Stomach smooth muscle (tissue), 2 donors: ENCODE results near the gene SLC16A14.
"Not testable (repeated sequence)": the region's sequence is repeated elsewhere in the genome, so short reads cannot be mapped to it uniquely, and the experiment has no call there.

Source experiments
- H3K27ac ChIP-seq: one replicate; pipeline ENCODE4 v1.7.0; 2013; ENCODE audit warnings: mild to moderate bottlenecking, low read length, inconsistent platforms
- H3K27me3 ChIP-seq, 2 donors: one replicate each; pipeline ENCODE4 v1.7.0; 2013; ENCODE audit warnings: low read length in 2 of 2; ENCODE audit not compliant: insufficient read depth in 2 of 2, control insufficient read depth in 1 of 2
- H3K36me3 ChIP-seq, 2 donors: one replicate each; pipeline ENCODE4 v1.7.0; 2013; ENCODE audit warnings: low read length in 2 of 2; ENCODE audit not compliant: control insufficient read depth in 2 of 2, insufficient read depth in 2 of 2
- H3K4me1 ChIP-seq: one replicate; pipeline ENCODE4 v1.7.0; 2013; ENCODE audit warnings: low read length; ENCODE audit not compliant: control insufficient read depth, insufficient read depth
- H3K4me3 ChIP-seq, 2 donors: one replicate each; pipeline ENCODE4 v1.7.0; 2013; ENCODE audit warnings: low read length in 2 of 2
- H3K9ac ChIP-seq, 2 donors: one replicate each; pipeline ENCODE4 v1.7.0; 2013; ENCODE audit warnings: low read length in 2 of 2, mild to moderate bottlenecking in 1 of 2
- H3K9me3 ChIP-seq, 2 donors: one replicate each; pipeline ENCODE4 v1.7.0; 2013; ENCODE audit warnings: low read length in 2 of 2; ENCODE audit not compliant: control insufficient read depth in 2 of 2
- donor health status: healthy.
- donor health status: Pancreatic carcinoma.

SLC16A14 gene, protein sequence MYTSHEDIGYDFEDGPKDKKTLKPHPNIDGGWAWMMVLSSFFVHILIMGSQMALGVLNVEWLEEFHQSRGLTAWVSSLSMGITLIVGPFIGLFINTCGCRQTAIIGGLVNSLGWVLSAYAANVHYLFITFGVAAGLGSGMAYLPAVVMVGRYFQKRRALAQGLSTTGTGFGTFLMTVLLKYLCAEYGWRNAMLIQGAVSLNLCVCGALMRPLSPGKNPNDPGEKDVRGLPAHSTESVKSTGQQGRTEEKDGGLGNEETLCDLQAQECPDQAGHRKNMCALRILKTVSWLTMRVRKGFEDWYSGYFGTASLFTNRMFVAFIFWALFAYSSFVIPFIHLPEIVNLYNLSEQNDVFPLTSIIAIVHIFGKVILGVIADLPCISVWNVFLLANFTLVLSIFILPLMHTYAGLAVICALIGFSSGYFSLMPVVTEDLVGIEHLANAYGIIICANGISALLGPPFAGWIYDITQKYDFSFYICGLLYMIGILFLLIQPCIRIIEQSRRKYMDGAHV

GRCh38 chr2:230068651-230069055 is at the start of gene SLC16A14:
SLC16A14 (minus strand) TSS chr2:230068924; CDS start chr2:230059352, 9,572 bp downstream.
- H3K27ac ChIP-seq, result peak within 1 kb of the TSS; percentile 53
- H3K9me3 ChIP-seq, result no peaks in the 10 kb centered on the region
- peak within 1 kb of the TSS; percentile 59 to 74 for H3K9ac ChIP-seq
- peak within 1 kb of the TSS; percentile 81 to 94 for H3K4me3 ChIP-seq
- H3K4me1 ChIP-seq, result peaks cover 13% of the 10 kb centered on the region
- no peaks in the 10 kb centered on the region for H3K27me3 ChIP-seq
- no peaks in the 10 kb centered on the region for H3K36me3 ChIP-seq

DNA sequence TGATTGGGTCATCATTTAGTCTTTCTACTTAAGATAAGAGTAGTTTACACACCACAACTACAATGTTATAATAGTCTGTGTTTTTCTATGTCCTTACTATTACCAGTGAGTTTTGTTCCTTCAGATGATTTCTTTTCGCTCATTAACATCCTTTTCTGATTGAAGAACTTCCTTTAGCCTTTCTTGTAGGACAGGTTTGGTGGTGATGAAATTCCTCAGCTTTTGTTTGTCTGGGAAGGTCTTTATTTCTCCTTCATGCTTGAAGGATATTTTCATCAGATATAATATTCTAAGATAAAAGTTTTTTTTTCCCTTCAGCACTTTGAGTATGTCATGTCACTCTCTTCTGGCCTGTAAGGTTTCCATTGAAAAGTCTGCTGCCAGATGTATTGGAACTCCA is 38.0 kb upstream of the SLC16A14 start:
- H3K4me3 ChIP-seq, result no peak overlapping the region
- peaks cover 0 to 3% of the 10 kb centered on the region in 2 donors for H3K9me3 ChIP-seq
- H3K27ac ChIP-seq, result no peak overlapping the region
- H3K27me3 ChIP-seq, result no peaks in the 10 kb centered on the region
- H3K4me1 ChIP-seq, result no peaks in the 10 kb centered on the region
- no peak overlapping the region for H3K9ac ChIP-seq
- no peaks in the 10 kb centered on the region for H3K36me3 ChIP-seq

- H3K36me3 ChIP-seq, H3K4me1 ChIP-seq, H3K9me3 ChIP-seq, H3K27ac ChIP-seq, H3K4me3 ChIP-seq, H3K27me3 ChIP-seq, H3K9ac ChIP-seq: not testable (repeated sequence)
These were observed 33.2 kb upstream of the SLC16A14 start for GRCh38 chr2:230101967-230102366.

GRCh38 chr2:230097841-230098240 is 29.1 kb upstream of the SLC16A14 start:
- Histone ChIP-seq H3K27me3 (no peaks in the 10 kb centered on the region), H3K27ac (no peak overlapping the region), H3K36me3 (no peaks in the 10 kb centered on the region), H3K9ac (no peak overlapping the region), H3K9me3 (no peaks in the 10 kb centered on the region), H3K4me1 (no peaks in the 10 kb centered on the region), H3K4me3 (no peak overlapping the region)

DNA sequence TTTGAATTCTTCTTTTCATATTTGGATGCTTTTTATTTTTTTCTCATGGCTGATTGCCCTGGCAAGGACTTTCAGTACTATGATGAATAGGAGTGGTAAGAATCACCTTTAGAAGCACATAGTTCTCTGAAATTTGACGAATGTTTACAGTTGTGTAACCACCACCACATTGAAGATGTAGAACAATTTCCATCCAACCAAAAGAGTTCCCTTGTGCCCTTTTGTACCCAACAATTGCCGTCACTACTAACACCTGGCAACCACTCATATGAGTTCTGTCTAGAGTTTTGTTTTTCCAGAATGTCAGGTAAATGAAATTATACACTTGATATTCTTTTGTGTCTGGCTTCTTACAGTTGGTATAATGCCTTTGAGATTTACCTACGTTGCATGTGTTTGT is 28.7 kb upstream of the SLC16A14 start:
- Histone ChIP-seq H3K9ac (no peak overlapping the region), H3K36me3 (no peaks in the 10 kb centered on the region), H3K27ac (no peak overlapping the region), H3K4me3 (no peak overlapping the region), H3K4me1 (no peaks in the 10 kb centered on the region), H3K9me3 (no peaks in the 10 kb centered on the region), H3K27me3 (no peaks in the 10 kb centered on the region)

DNA sequence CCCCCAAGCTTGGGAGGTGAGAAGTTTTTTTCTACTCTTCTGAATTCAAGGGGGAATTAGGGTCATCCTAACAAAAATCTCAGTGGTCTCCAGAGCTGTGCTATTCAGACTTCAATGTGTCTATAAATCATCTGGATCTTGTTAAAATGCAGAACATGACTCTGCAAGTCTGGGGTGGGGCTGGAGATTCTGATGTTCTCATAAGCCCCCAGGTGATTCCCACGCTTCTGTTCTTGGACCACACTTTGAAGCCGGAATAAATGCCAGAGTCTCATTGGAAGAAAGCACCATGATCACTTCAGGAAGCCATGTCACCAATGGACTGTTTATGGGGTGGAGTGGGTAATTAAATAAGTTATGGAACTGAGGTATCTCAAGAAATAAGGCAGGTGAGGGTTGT is 22.2 kb upstream of the SLC16A14 start:
- Histone ChIP-seq H3K9ac (no peak overlapping the region), H3K9me3 (peaks cover 0 to 3% of the 10 kb centered on the region in 2 donors), H3K36me3 (no peaks in the 10 kb centered on the region), H3K4me3 (no peak overlapping the region), H3K27ac (no peak overlapping the region), H3K4me1 (no peaks in the 10 kb centered on the region), H3K27me3 (no peaks in the 10 kb centered on the region)

DNA sequence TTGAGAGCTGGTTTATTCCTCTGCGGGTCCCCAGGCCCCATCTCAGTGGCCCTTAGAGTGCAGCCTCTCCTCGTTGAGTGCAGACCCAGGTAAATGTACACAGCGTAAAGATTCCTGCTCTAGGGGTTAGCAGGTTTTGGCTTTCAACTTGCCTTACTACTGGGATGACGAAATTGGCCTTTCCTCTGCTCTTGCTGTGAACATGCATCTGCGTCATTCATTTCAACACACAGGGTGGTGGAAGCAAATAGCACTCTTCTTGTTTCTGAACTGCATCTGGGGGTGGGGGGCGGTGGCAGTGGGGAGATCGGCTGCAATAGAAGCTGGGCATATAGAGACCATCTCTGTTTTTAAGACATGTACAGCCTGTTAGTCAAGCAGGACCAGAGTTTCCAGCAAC is 16.5 kb upstream of the SLC16A14 start:
- no peak overlapping the region for H3K27ac ChIP-seq
- H3K4me1 ChIP-seq, result no peaks in the 10 kb centered on the region
- no peaks in the 10 kb centered on the region for H3K9me3 ChIP-seq
- no peaks in the 10 kb centered on the region for H3K36me3 ChIP-seq
- H3K27me3 ChIP-seq, result no peaks in the 10 kb centered on the region
- no peak overlapping the region for H3K4me3 ChIP-seq
- H3K9ac ChIP-seq, result no peak overlapping the region

DNA sequence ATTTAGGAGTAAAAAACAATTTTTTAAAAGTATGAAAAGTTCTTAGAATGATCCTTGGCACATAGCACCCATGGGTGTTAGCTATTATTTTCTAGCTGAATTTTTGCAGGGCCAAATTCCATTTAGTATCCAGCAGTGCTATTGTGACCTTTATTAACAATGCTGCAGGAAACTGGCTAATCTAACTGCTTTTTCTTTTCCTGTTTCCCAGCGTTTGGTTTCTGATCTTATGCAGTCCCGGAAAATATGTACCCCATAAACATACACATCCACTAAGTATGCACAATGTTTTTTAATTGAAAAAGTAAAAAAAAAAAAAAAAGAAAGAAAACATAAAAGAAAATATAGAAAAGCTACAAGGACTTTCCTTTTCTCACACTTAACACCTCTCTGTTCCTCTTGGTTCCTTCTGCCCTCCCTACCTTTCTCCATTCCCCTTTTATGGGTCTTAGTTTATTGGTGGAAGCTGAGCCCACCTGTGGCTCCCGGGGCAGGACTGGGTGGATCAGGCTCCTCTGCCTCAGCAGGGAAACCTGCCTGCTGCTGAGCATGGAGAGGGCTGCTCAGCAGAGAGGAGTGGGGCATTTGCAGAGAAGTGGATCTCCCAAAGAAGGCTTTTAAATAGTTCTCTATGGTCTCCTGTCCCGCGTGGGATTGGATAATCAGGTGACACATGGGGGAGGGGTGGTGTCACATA is 9.3 kb upstream of the SLC16A14 start:
- Histone ChIP-seq H3K4me3 (no peak overlapping the region), H3K27ac (no peak overlapping the region), H3K9ac (no peak overlapping the region)

DNA sequence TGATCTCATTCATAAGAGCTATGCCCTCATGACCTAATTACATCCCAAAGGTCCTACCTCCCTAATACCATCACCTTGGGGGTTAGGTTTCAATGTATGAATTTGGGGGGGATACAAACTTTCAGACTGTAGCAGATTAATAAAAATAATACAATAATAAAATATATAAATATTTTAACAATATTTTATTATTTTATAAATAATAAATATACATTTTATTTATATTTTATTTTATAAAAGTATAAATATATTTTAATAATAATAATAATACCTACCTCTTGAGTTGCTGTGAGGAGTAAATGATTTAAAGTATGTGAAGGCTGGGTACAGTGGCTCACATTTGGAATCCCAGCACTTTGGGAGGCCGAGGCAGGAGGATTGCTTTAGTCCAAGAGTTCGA is 8.1 kb upstream of the SLC16A14 start:
- H3K9me3 ChIP-seq, result no peaks in the 10 kb centered on the region
- H3K9ac ChIP-seq, result no peak overlapping the region
- H3K4me3 ChIP-seq, result no peak overlapping the region
- no peak overlapping the region for H3K27ac ChIP-seq
- H3K27me3 ChIP-seq, result no peaks in the 10 kb centered on the region
- H3K36me3 ChIP-seq, result no peaks in the 10 kb centered on the region
- no peaks in the 10 kb centered on the region for H3K4me1 ChIP-seq

More for the DNA sequence above, 9.3 kb upstream of the SLC16A14 start:
- H3K9me3 ChIP-seq, result no peaks in the 10 kb centered on the region
- H3K4me1 ChIP-seq, result no peaks in the 10 kb centered on the region
- no peaks in the 10 kb centered on the region for H3K27me3 ChIP-seq
- H3K36me3 ChIP-seq, result no peaks in the 10 kb centered on the region

GRCh38 chr2:230075988-230076631 is 7.4 kb upstream of the SLC16A14 start:
- Histone ChIP-seq H3K9ac (no peak overlapping the region), H3K27ac (no peak overlapping the region), H3K36me3 (no peaks in the 10 kb centered on the region), H3K4me1 (no peaks in the 10 kb centered on the region), H3K9me3 (no peaks in the 10 kb centered on the region), H3K4me3 (no peak overlapping the region), H3K27me3 (no peaks in the 10 kb centered on the region)
